GM18858 (cell line): ENCODE data around the gene PTP4A2.
"Not testable (repeated sequence)": the region's sequence is repeated elsewhere in the genome, so short reads cannot be mapped to it uniquely, and the experiment has no call there.

ENCODE experiments used
- ATAC-seq: cut with Tn5 transposase; IDR thresholded peaks from one replicate; pipeline ENCODE4 v1.9.1; 2021; ENCODE audit not compliant: unreplicated experiment

The PTP4A2 gene

GRCh38 chr1:31926252-31926651 lies 11.9 kb downstream of the PTP4A2 start:
- no peak for ATAC-seq

GRCh38 chr1:31925824-31926223 lies 12.3 kb downstream of the PTP4A2 start:
- not testable (repeated sequence) for ATAC-seq

- no peak for ATAC-seq
These were observed 13.3 kb downstream of the PTP4A2 start for GRCh38 chr1:31924839-31925238.

GRCh38 chr1:31923901-31924535 lies 14.2 kb downstream of the PTP4A2 start:
- no peak for ATAC-seq

GRCh38 chr1:31920956-31921355 lies 17.2 kb downstream of the PTP4A2 start:
- no peak for ATAC-seq

- no peak for ATAC-seq
These were observed 18.6 kb downstream of the PTP4A2 start for GRCh38 chr1:31919591-31919990.

- ATAC-seq: no peak
These were observed 22.7 kb downstream of the PTP4A2 start for GRCh38 chr1:31915438-31915837.

GRCh38 chr1:31913968-31914367 lies 24.2 kb downstream of the PTP4A2 start:
- ATAC-seq: no peak

GRCh38 chr1:31912839-31913239 lies 25.3 kb downstream of the PTP4A2 start:
- ATAC-seq: no peak

- ATAC-seq: no peak
These were observed 26.0 kb downstream of the PTP4A2 start for GRCh38 chr1:31911994-31912780.

GRCh38 chr1:31910933-31911332 lies 27.2 kb downstream of the PTP4A2 start:
- ATAC-seq: no peak

GRCh38 chr1:31909691-31910090 lies 28.5 kb downstream of the PTP4A2 start:
- ATAC-seq: no peak

- no peak for ATAC-seq
These were observed 31.6 kb downstream of the PTP4A2 start for GRCh38 chr1:31906557-31906956.

- no peak for ATAC-seq
These were observed 32.5 kb downstream of the PTP4A2 start for GRCh38 chr1:31905681-31906080.

GRCh38 chr1:31905093-31905509 lies 33.1 kb downstream of the PTP4A2 start:
- no peak for ATAC-seq

GRCh38 chr1:31904339-31905092 lies 33.7 kb downstream of the PTP4A2 start:
- ATAC-seq: no peak

- no peak for ATAC-seq
These were observed 35.7 kb downstream of the PTP4A2 start for GRCh38 chr1:31902510-31902860.

GRCh38 chr1:31901838-31902509 lies 36.2 kb downstream of the PTP4A2 start:
- no peak for ATAC-seq

- ATAC-seq: no peak
These were observed 37.4 kb downstream of the PTP4A2 start for GRCh38 chr1:31900790-31901189.

GRCh38 chr1:31897526-31898100 lies 40.6 kb downstream of the PTP4A2 start:
- no peak for ATAC-seq
